ENCODE results near the gene PALM.
A peak's percentile ranks its signal among the peaks of the same experiment; 100 is the strongest.

DNA sequence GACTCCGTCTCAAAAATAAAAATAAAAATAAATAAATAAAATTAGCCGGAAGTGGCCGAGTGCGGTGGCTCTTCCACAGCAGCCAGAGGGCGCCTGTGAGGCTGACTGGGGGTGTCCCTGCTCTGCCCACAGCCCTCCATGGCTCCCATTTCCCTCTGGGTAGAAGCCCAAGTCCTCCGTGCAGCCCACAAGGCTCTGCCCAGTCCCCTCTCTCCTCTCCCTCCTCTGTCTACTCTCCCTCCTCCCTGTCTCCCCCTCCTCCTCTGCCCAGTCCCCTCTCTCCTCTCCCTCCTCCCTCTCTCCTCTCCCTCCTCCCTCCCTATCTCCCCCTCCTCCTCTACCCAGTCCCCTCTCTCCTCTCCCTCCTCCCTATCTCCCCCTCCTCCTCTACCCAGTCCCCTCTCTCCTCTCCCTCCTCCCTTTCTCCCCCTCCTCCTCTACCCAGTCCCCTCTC, 62.6 kb downstream of the PALM start:
- TF ChIP-seq, protein P1, sequence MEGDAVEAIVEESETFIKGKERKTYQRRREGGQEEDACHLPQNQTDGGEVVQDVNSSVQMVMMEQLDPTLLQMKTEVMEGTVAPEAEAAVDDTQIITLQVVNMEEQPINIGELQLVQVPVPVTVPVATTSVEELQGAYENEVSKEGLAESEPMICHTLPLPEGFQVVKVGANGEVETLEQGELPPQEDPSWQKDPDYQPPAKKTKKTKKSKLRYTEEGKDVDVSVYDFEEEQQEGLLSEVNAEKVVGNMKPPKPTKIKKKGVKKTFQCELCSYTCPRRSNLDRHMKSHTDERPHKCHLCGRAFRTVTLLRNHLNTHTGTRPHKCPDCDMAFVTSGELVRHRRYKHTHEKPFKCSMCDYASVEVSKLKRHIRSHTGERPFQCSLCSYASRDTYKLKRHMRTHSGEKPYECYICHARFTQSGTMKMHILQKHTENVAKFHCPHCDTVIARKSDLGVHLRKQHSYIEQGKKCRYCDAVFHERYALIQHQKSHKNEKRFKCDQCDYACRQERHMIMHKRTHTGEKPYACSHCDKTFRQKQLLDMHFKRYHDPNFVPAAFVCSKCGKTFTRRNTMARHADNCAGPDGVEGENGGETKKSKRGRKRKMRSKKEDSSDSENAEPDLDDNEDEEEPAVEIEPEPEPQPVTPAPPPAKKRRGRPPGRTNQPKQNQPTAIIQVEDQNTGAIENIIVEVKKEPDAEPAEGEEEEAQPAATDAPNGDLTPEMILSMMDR (IDR thresholded peaks at IDR 0.05; ENCODE audit: low read length), result peak; percentile 31
- TF ChIP-seq EZH2 (optimal IDR thresholded peaks at IDR 0.05; ENCODE audit: low read depth, low read length) (no peak), EZH2phosphoT487 (IDR thresholded peaks at IDR 0.05; ENCODE audit: low read length) (no peak)
